DOHH2 (cell line): ENCODE measurements around the gene MICAL2.

ENCODE experiments used
- CTCF ChIP-seq: fragments of 200-600 bp; sonication (generic); IDR thresholded peaks from one replicate; pipeline ENCODE4 v1.5.1; 2014; ENCODE audit warnings: antibody characterized with exemption, mild to moderate bottlenecking, low read depth, low read length; ENCODE audit not compliant: poor library complexity, severe bottlenecking
- EZH2phosphoT487 ChIP-seq: fragments of 200-600 bp; sonication (generic); IDR thresholded peaks from 2 replicates; pipeline ENCODE4 v1.6.1; 2017; ENCODE audit warnings: borderline replicate concordance, mild to moderate bottlenecking, antibody characterized with exemption, low read length, moderate library complexity, mixed read lengths

GRCh38 chr11:12182676-12183541, 72.5 kb downstream of the MICAL2 start:
- no peak for TF ChIP-seq CTCF
- TF ChIP-seq EZH2phosphoT487, result no peak
